GM13977 (cell line): ENCODE data around the gene GDPD5.

Experiments used
- DNase-seq: peaks from one replicate; pipeline ENCODE4 v3.0.0; 2012; ENCODE audit warnings: low spot score
- CTCF ChIP-seq: IDR thresholded peaks from 2 replicates; pipeline ENCODE4 v1.5.1; 2012; ENCODE audit warnings: mild to moderate bottlenecking, control low read depth; ENCODE audit not compliant: insufficient read depth; ENCODE audit errors: extremely low read depth, missing control alignments
- in situ Hi-C: fragments of 300-500 bp; cut with MboI; formaldehyde crosslinking; loops from one replicate; pipeline ENCODE4 v1.12.0; 2022; ENCODE audit warnings: low sequenced_read_pairs, low pct_unique_long_range_greater_than_20kb, mixed read lengths, inconsistent platforms; ENCODE audit not compliant: unreplicated experiment

GDPD5 gene

GRCh38 chr11:75429902-75430713 lies 95.6 kb downstream of the GDPD5 start:
- no peak for TF ChIP-seq CTCF
- peak; percentile 91 for DNase-seq
- in situ Hi-C loops: no loop called here

GRCh38 chr11:75429641-75429901 lies 96.2 kb downstream of the GDPD5 start:
- no peak for TF ChIP-seq CTCF
- in situ Hi-C loops: no loop called here
- no peak for DNase-seq

- TF ChIP-seq CTCF: no peak
- DNase-seq: no peak
- in situ Hi-C loops: no loop called here
Measured at GRCh38 chr11:75428989-75429640, 96.6 kb downstream of the GDPD5 start.

GRCh38 chr11:75428281-75428724 lies 97.4 kb downstream of the GDPD5 start:
- no peak for TF ChIP-seq CTCF
- in situ Hi-C loops: no loop called here
- DNase-seq: peak; percentile 87

GRCh38 chr11:75427181-75427580 lies 98.6 kb downstream of the GDPD5 start:
- no peak for TF ChIP-seq CTCF
- in situ Hi-C loops: no loop called here
- DNase-seq: no peak

- no peak for DNase-seq
- in situ Hi-C loops: no loop called here
- TF ChIP-seq CTCF: no peak
Measured at GRCh38 chr11:75426720-75427086, 99.0 kb downstream of the GDPD5 start.

GRCh38 chr11:75425422-75425821 lies 100.3 kb downstream of the GDPD5 start:
- in situ Hi-C loops: no loop called here
- DNase-seq: no peak

More at GRCh38 chr11:75425422-75425821, 100.3 kb downstream of the GDPD5 start:
- TF ChIP-seq CTCF: peak; percentile 25
